Measurements from ENCODE around the gene SDK2. TPM values are rescaled to one million over a fixed set of nuclear protein-coding genes. Genes with fewer than 3 reads are reported as not detected.

Gene SDK2
- total RNA-seq, 1 donor from 2014 or later: 11.2 TPM

- Histone ChIP-seq H2AFZ (ENCODE audit: low read depth, low read length) (no peak overlapping the region), H3K27ac (ENCODE audit: low read depth, low read length) (no peak overlapping the region), H3K9me3 (ENCODE audit: insufficient read depth, low read depth, low read length) (no peaks in the 10 kb centered on the region), H4K20me1 (ENCODE audit: insufficient read depth, low read length) (no peaks in the 10 kb centered on the region), H3K27me3 (ENCODE audit: insufficient read depth, low read length) (no peaks in the 10 kb centered on the region), H3K79me2 (ENCODE audit: insufficient read depth, low read length) (no peaks in the 10 kb centered on the region), H3K9ac (ENCODE audit: low read length) (no peak overlapping the region), H3K4me3 (ENCODE audit: insufficient read depth, low read depth, low read length) (no peak overlapping the region), H3K4me2 (ENCODE audit: low read length) (no peak overlapping the region), H3K36me3 (ENCODE audit: insufficient read depth, low read length) (no peaks in the 10 kb centered on the region), H3K4me1 (ENCODE audit: insufficient read depth, low read length) (no peaks in the 10 kb centered on the region)
- Mint-ChIP-seq H3K4me3 (ENCODE audit: unreplicated experiment) (no peak overlapping the region), H3K4me1 (ENCODE audit: low read depth, unreplicated experiment) (no peaks in the 10 kb centered on the region), H3K27ac (ENCODE audit: unreplicated experiment) (no peak overlapping the region), H3K36me3 (ENCODE audit: low read depth, unreplicated experiment) (peaks cover 9% of the 10 kb centered on the region), H3K27me3 (ENCODE audit: low read depth, unreplicated experiment) (peaks cover 38% of the 10 kb centered on the region), H3K9me3 (ENCODE audit: unreplicated experiment) (peaks cover 8% of the 10 kb centered on the region)
- FAIRE-seq (no peak), DNase-seq (ENCODE audit: low read depth) (no peak)
- TF ChIP-seq CTCF (IDR thresholded peaks at IDR 0.05; ENCODE audit: insufficient read depth, low read depth, low read length): no peak
- TF ChIP-seq EZH2 (IDR thresholded peaks at IDR 0.05; ENCODE audit: insufficient read depth, low read length): no peak
Measured at GRCh38 chr17:73575470-73576221, 68.6 kb downstream of the SDK2 start.

GRCh38 chr17:73571511-73572130 is 72.6 kb downstream of the SDK2 start:
- Histone ChIP-seq H3K36me3 (ENCODE audit: insufficient read depth, low read length) (no peaks in the 10 kb centered on the region), H3K27ac (ENCODE audit: low read depth, low read length) (no peak overlapping the region), H4K20me1 (ENCODE audit: insufficient read depth, low read length) (no peaks in the 10 kb centered on the region), H3K4me2 (ENCODE audit: low read length) (no peak overlapping the region), H3K9me3 (ENCODE audit: insufficient read depth, low read depth, low read length) (no peaks in the 10 kb centered on the region), H3K9ac (ENCODE audit: low read length) (no peak overlapping the region), H3K79me2 (ENCODE audit: insufficient read depth, low read length) (no peaks in the 10 kb centered on the region), H3K4me3 (ENCODE audit: insufficient read depth, low read depth, low read length) (no peak overlapping the region), H2AFZ (ENCODE audit: low read depth, low read length) (no peak overlapping the region), H3K27me3 (ENCODE audit: insufficient read depth, low read length) (no peaks in the 10 kb centered on the region), H3K4me1 (ENCODE audit: insufficient read depth, low read length) (no peaks in the 10 kb centered on the region)
- peaks cover 31% of the 10 kb centered on the region for H3K27me3 Mint-ChIP-seq (ENCODE audit: low read depth, unreplicated experiment)
- no peak for TF ChIP-seq EZH2 (IDR thresholded peaks at IDR 0.05; ENCODE audit: insufficient read depth, low read length)
- no peak for TF ChIP-seq CTCF (IDR thresholded peaks at IDR 0.05; ENCODE audit: insufficient read depth, low read depth, low read length)
- H3K36me3 Mint-ChIP-seq (ENCODE audit: low read depth, unreplicated experiment): peaks cover 5% of the 10 kb centered on the region
- H3K4me3 Mint-ChIP-seq (ENCODE audit: unreplicated experiment): no peak overlapping the region
- H3K27ac Mint-ChIP-seq (ENCODE audit: unreplicated experiment): no peak overlapping the region
- no peaks in the 10 kb centered on the region for H3K4me1 Mint-ChIP-seq (ENCODE audit: low read depth, unreplicated experiment)
- H3K9me3 Mint-ChIP-seq (ENCODE audit: unreplicated experiment): peaks cover 4% of the 10 kb centered on the region
- DNase-seq (ENCODE audit: low read depth) (no peak), FAIRE-seq (no peak)
